Measurements from ENCODE around the gene MAST2.

MAST2 gene

GRCh38 chr1:46034601-46035516 lies 231.4 kb downstream of the MAST2 start:
- no peak for DNase-seq (ENCODE audit: low read depth)
- in situ Hi-C loops (cut with HindIII; ENCODE audit: low sequenced_read_pairs) = loop anchor here (5.0 kb wide), 1 partner anchor 147 kb away; no protein-coding TSS in a partner anchor
- TF ChIP-seq CTCF (IDR thresholded peaks at IDR 0.05; ENCODE audit: low read depth, low read length, missing control alignments) = no peak
- no peak overlapping the region for H3K4me3 ChIP-seq (ENCODE audit: low read depth, low read length)

- TF ChIP-seq CTCF (IDR thresholded peaks at IDR 0.05; ENCODE audit: low read depth, low read length, missing control alignments) = peak; percentile 97
- H3K4me3 ChIP-seq (ENCODE audit: low read depth, low read length) = no peak overlapping the region
- peak; percentile 66 for DNase-seq (ENCODE audit: low read depth)
- in situ Hi-C loops (cut with HindIII; ENCODE audit: low sequenced_read_pairs) = no loop called here
Measured at GRCh38 chr1:46036894-46037839, 233.8 kb downstream of the MAST2 start.

GRCh38 chr1:46039571-46040052 lies 236.2 kb downstream of the MAST2 start:
- TF ChIP-seq CTCF (IDR thresholded peaks at IDR 0.05; ENCODE audit: low read depth, low read length, missing control alignments) = no peak
- in situ Hi-C loops (cut with HindIII; ENCODE audit: low sequenced_read_pairs) = loop anchor here (5.0 kb wide), 1 partner anchor 78 kb away; no protein-coding TSS in a partner anchor
- peak; percentile 26 for DNase-seq (ENCODE audit: low read depth)
- no peak overlapping the region for H3K4me3 ChIP-seq (ENCODE audit: low read depth, low read length)

GRCh38 chr1:46041551-46041950 lies 238.1 kb downstream of the MAST2 start:
- in situ Hi-C loops (cut with HindIII; ENCODE audit: low sequenced_read_pairs) = loop anchor here (5.0 kb wide), 1 partner anchor 76 kb away; no protein-coding TSS in a partner anchor
- no peak for DNase-seq (ENCODE audit: low read depth)
- no peak overlapping the region for H3K4me3 ChIP-seq (ENCODE audit: low read depth, low read length)
- TF ChIP-seq CTCF (IDR thresholded peaks at IDR 0.05; ENCODE audit: low read depth, low read length, missing control alignments) = no peak

- DNase-seq (ENCODE audit: low read depth) = no peak
- no peak for TF ChIP-seq CTCF (IDR thresholded peaks at IDR 0.05; ENCODE audit: low read depth, low read length, missing control alignments)
- no peak overlapping the region for H3K4me3 ChIP-seq (ENCODE audit: low read depth, low read length)
- in situ Hi-C loops (cut with HindIII; ENCODE audit: low sequenced_read_pairs) = loop anchor here (5.0 kb wide), 1 partner anchor 75 kb away; no protein-coding TSS in a partner anchor
Measured at GRCh38 chr1:46041974-46042373, 238.6 kb downstream of the MAST2 start.
